Esophagus muscularis mucosa (tissue), 3 donors: Measurements from ENCODE around the gene POU5F2.

Experiments used
- POLR2A ChIP-seq: fragments of 450-650 bp; IDR thresholded peaks from one replicate; pipeline ENCODE4 v1.6.1; 2017; ENCODE audit warnings: antibody characterized with exemption, moderate library complexity, mild to moderate bottlenecking, low read depth
- TF ChIP-seq, protein P1 (sequence below), 3 experiments: fragments of 200-600 bp in 2 of 3; fragments of 450-650 bp in 1 of 3; sonication (generic) in 2 of 3; IDR thresholded peaks; one replicate each; pipeline ENCODE4 v1.5.1; 2017 to 2019; ENCODE audit warnings: antibody characterized with exemption in 3 of 3, mild to moderate bottlenecking in 2 of 3, moderate library complexity in 1 of 3

DNA sequence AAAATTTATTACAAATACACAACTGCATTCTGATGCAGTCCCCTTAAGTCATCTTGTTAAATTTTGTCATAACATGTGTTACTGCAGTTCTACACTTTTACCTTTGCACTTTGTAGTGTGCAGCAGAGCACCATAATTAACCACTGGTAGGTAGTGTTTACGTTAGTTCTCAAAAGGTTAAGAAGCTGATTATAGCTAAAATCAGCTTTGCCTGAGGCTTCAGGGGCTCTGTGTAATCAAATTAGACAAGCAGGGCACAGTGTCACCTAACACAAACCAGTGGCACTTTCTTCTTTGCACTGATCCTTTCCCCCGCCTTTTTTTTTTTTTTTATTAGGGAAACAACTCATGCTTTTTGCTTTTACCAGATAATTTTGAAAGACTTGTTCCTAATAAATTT is 26.1 kb downstream of the POU5F2 start:
- TF ChIP-seq, protein P1, sequence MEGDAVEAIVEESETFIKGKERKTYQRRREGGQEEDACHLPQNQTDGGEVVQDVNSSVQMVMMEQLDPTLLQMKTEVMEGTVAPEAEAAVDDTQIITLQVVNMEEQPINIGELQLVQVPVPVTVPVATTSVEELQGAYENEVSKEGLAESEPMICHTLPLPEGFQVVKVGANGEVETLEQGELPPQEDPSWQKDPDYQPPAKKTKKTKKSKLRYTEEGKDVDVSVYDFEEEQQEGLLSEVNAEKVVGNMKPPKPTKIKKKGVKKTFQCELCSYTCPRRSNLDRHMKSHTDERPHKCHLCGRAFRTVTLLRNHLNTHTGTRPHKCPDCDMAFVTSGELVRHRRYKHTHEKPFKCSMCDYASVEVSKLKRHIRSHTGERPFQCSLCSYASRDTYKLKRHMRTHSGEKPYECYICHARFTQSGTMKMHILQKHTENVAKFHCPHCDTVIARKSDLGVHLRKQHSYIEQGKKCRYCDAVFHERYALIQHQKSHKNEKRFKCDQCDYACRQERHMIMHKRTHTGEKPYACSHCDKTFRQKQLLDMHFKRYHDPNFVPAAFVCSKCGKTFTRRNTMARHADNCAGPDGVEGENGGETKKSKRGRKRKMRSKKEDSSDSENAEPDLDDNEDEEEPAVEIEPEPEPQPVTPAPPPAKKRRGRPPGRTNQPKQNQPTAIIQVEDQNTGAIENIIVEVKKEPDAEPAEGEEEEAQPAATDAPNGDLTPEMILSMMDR (IDR thresholded peaks at IDR 0.05), result no peak
- no peak for TF ChIP-seq POLR2A
